Uterus (tissue), 2 donors: ENCODE measurements around the gene HTR3B.

Experiments
- POLR2A ChIP-seq, 2 donors: fragments of 450-650 bp; IDR thresholded peaks; one replicate each; pipeline ENCODE4 v1.6.1; 2016; ENCODE audit warnings: antibody characterized with exemption in 2 of 2, mild to moderate bottlenecking in 1 of 2, moderate library complexity in 1 of 2
- TF ChIP-seq, protein P1 (sequence below), 4 experiments: fragments of 200-600 bp in 2 of 4; fragments of 450-650 bp in 2 of 4; sonication (generic) in 2 of 4; IDR thresholded peaks; one replicate each; pipeline ENCODE4 v1.5.1; 2016 to 2019; ENCODE audit warnings: antibody characterized with exemption in 4 of 4, mild to moderate bottlenecking in 2 of 4, moderate library complexity in 1 of 4

DNA sequence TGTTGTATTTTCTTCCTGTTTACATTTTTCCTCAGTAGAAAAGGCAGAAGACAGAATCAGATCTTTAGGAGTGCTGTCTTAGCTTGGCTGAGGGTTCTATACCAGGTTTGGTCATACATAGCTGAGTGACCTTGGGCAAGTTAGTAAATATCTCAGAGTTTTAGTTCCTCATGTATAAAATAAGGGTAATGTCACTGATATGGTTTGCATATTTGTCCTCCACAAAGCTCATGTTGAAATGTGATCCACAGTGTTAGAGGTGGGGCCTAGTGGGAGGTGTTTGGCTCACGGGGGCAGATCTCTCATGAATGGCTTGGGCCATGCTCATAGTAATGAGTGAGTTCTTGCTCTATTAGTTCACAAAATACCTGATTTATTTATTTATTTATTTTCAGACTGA is 62.8 kb downstream of the HTR3B start:
- TF ChIP-seq, protein P1, sequence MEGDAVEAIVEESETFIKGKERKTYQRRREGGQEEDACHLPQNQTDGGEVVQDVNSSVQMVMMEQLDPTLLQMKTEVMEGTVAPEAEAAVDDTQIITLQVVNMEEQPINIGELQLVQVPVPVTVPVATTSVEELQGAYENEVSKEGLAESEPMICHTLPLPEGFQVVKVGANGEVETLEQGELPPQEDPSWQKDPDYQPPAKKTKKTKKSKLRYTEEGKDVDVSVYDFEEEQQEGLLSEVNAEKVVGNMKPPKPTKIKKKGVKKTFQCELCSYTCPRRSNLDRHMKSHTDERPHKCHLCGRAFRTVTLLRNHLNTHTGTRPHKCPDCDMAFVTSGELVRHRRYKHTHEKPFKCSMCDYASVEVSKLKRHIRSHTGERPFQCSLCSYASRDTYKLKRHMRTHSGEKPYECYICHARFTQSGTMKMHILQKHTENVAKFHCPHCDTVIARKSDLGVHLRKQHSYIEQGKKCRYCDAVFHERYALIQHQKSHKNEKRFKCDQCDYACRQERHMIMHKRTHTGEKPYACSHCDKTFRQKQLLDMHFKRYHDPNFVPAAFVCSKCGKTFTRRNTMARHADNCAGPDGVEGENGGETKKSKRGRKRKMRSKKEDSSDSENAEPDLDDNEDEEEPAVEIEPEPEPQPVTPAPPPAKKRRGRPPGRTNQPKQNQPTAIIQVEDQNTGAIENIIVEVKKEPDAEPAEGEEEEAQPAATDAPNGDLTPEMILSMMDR (IDR thresholded peaks at IDR 0.05): no peak
- no peak for TF ChIP-seq POLR2A (IDR thresholded peaks at IDR 0.05)
